ENCODE results near the gene CHD3. TPM values are rescaled to one million over a fixed set of nuclear protein-coding genes. Genes with fewer than 3 reads are reported as not detected.
A peak's percentile ranks its signal among the peaks of the same experiment; 100 is the strongest.

CHD3 gene
- total and polyA plus RNA-seq, 2 of the 13 experiments (the other 11 are each of a cell fraction or from before 2014, with no cell fraction given), result 2.7 to 3.7 TPM

DNA sequence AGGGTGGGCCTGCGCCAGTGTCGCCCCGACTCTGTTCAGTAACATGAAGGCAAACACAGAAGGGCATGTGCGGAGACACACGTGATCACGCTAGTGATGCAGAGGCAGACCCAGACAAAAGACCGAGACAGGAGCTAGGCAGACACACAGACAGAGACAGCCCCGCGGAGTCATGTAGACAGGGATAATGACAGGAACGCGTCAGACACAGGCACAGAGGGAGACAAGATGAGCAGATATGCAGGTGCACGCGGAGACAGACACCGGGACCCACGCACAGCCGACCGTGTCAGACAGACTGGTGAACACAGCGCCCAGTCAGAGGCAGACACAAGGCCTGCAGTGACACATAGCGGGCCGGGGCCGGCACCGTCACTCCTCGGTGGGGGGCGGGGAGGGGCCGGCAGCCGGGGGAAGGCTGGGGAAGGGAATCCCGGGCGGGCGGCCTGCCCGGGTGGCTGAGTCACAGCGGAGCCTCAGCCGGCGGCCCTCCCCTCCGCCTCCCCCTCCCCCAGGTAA is 47.1 kb upstream of the CHD3 start (continued):
- TF ChIP-seq, protein P1, sequence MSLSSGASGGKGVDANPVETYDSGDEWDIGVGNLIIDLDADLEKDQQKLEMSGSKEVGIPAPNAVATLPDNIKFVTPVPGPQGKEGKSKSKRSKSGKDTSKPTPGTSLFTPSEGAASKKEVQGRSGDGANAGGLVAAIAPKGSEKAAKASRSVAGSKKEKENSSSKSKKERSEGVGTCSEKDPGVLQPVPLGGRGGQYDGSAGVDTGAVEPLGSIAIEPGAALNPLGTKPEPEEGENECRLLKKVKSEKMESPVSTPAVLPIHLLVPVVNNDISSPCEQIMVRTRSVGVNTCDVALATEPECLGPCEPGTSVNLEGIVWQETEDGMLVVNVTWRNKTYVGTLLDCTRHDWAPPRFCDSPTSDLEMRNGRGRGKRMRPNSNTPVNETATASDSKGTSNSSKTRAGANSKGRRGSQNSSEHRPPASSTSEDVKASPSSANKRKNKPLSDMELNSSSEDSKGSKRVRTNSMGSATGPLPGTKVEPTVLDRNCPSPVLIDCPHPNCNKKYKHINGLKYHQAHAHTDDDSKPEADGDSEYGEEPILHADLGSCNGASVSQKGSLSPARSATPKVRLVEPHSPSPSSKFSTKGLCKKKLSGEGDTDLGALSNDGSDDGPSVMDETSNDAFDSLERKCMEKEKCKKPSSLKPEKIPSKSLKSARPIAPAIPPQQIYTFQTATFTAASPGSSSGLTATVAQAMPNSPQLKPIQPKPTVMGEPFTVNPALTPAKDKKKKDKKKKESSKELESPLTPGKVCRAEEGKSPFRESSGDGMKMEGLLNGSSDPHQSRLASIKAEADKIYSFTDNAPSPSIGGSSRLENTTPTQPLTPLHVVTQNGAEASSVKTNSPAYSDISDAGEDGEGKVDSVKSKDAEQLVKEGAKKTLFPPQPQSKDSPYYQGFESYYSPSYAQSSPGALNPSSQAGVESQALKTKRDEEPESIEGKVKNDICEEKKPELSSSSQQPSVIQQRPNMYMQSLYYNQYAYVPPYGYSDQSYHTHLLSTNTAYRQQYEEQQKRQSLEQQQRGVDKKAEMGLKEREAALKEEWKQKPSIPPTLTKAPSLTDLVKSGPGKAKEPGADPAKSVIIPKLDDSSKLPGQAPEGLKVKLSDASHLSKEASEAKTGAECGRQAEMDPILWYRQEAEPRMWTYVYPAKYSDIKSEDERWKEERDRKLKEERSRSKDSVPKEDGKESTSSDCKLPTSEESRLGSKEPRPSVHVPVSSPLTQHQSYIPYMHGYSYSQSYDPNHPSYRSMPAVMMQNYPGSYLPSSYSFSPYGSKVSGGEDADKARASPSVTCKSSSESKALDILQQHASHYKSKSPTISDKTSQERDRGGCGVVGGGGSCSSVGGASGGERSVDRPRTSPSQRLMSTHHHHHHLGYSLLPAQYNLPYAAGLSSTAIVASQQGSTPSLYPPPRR (CRISPR knock-in tag; IDR thresholded peaks at IDR 0.05; ENCODE audit: borderline replicate concordance), result no peak
- TF ChIP-seq ZNF660 (CRISPR knock-in tag; IDR thresholded peaks at IDR 0.05; ENCODE audit: borderline replicate concordance, low read depth), result no peak
- peak; percentile 66 for TF ChIP-seq CTCF (CRISPR knock-in tag; IDR thresholded peaks at IDR 0.05)
- TF ChIP-seq MED13 (CRISPR knock-in tag; IDR thresholded peaks at IDR 0.05), result no peak
- TF ChIP-seq ZNF496 (CRISPR knock-in tag; IDR thresholded peaks at IDR 0.05; ENCODE audit: insufficient replicate concordance), result no peak
- TF ChIP-seq FOXJ3 (CRISPR knock-in tag; IDR thresholded peaks at IDR 0.05; ENCODE audit: borderline replicate concordance), result no peak
- TF ChIP-seq EP300 (IDR thresholded peaks at IDR 0.05; ENCODE audit: low read depth in 2 of 2, low read length in 2 of 2), result no peak
- no peak for TF ChIP-seq EP300 (CRISPR knock-in tag; IDR thresholded peaks at IDR 0.05; ENCODE audit: borderline replicate concordance)
- TF ChIP-seq ZFYVE20 (CRISPR knock-in tag; IDR thresholded peaks at IDR 0.05; ENCODE audit: borderline replicate concordance, low read depth), result no peak
- no peak for TF ChIP-seq RARG (CRISPR knock-in tag; IDR thresholded peaks at IDR 0.05; ENCODE audit: low read depth)
- no peak; the same call in 1 of the 2 replicates for TF ChIP-seq ZNF546 (CRISPR knock-in tag; conservative IDR thresholded peaks at IDR 0.05)
- TF ChIP-seq ZNF451 (CRISPR knock-in tag; IDR thresholded peaks at IDR 0.05), result 0 out of 2 replicates have a peak, but pooled peaks have one; percentile 51
- TF ChIP-seq ZNF605 (CRISPR knock-in tag; IDR thresholded peaks at IDR 0.05), result no peak
- TF ChIP-seq E2F2 (CRISPR knock-in tag; IDR thresholded peaks at IDR 0.05; ENCODE audit: borderline replicate concordance), result no peak
- no peak for TF ChIP-seq ZNF879 (CRISPR knock-in tag; IDR thresholded peaks at IDR 0.05)
- peak; percentile 40; the same call in 1 of the 2 replicates for TF ChIP-seq SP2 (CRISPR knock-in tag; IDR thresholded peaks at IDR 0.05)
- no peak for TF ChIP-seq TBX2 (CRISPR knock-in tag; IDR thresholded peaks at IDR 0.05; ENCODE audit: borderline replicate concordance)
- TF ChIP-seq, protein P2, sequence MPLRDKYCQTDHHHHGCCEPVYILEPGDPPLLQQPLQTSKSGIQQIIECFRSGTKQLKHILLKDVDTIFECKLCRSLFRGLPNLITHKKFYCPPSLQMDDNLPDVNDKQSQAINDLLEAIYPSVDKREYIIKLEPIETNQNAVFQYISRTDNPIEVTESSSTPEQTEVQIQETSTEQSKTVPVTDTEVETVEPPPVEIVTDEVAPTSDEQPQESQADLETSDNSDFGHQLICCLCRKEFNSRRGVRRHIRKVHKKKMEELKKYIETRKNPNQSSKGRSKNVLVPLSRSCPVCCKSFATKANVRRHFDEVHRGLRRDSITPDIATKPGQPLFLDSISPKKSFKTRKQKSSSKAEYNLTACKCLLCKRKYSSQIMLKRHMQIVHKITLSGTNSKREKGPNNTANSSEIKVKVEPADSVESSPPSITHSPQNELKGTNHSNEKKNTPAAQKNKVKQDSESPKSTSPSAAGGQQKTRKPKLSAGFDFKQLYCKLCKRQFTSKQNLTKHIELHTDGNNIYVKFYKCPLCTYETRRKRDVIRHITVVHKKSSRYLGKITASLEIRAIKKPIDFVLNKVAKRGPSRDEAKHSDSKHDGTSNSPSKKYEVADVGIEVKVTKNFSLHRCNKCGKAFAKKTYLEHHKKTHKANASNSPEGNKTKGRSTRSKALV (CRISPR knock-in tag; IDR thresholded peaks at IDR 0.05), result no peak
- no peak; the same call in 1 of the 2 replicates for TF ChIP-seq ZNF713 (CRISPR knock-in tag; IDR thresholded peaks at IDR 0.05)
- no peak for TF ChIP-seq SRSF9 (IDR thresholded peaks at IDR 0.05; ENCODE audit: borderline replicate concordance, insufficient read depth, low read depth, low read length, poor library complexity, severe bottlenecking)
